AG09309 (cell line): ENCODE data around the gene S100A14.
A peak's percentile ranks its signal among the peaks of the same experiment; 100 is the strongest.

Experiments used
- DNase-seq: peaks from one replicate; pipeline ENCODE4 v3.0.0-alpha.2; 2010; ENCODE audit warnings: low read depth
- H3K4me3 ChIP-seq: 2 replicates; pipeline ENCODE4 v1.5.1; 2011; ENCODE audit warnings: mild to moderate bottlenecking, low read depth, low read length, moderate library complexity; ENCODE audit not compliant: control insufficient read depth
- TF ChIP-seq, protein P1 (sequence below): IDR thresholded peaks from 2 replicates; pipeline ENCODE4 v1.5.1; 2011; ENCODE audit warnings: mild to moderate bottlenecking, low read depth, low read length, inconsistent platforms; ENCODE audit not compliant: insufficient read depth, control insufficient read depth; ENCODE audit errors: missing control alignments

S100A14 gene

DNA sequence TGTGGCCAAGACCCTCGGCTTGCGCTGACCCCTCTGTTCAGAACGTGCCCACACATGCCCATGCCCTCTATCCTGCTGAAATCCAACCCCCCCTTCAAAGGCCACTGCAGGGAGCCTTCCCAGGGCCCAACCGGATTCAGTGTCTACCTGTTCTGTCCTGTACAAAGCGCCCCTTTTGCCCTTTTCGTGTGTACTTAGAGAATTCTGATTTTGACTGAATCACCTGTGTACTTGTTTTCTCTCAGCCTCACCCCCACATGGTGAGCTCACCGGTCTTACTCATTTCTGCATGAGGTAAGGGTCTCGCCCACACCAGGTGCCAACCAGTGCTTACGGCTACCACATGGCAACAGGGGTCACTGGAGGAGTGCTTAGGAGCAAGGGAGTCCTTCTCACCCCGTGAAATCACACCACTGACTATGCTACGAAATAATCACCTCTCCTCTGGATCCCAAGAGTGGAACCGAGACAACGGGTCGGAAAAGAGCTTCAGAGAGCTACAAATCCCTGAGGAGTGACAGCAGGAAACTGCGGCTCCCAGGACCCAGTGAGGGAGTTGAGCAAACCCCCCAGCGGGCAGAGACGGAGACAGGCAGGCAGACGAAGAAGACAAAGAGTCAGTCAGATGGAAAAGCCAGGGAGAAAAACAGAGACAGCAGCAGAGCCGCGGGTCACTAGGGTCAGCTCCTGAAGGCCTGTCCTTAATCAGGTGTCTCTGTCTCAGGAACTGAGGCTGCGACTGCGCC lies 48.3 kb downstream of the S100A14 start:
- no peak overlapping the region; the same call in 1 of the 2 replicates for H3K4me3 ChIP-seq
- TF ChIP-seq, protein P1, sequence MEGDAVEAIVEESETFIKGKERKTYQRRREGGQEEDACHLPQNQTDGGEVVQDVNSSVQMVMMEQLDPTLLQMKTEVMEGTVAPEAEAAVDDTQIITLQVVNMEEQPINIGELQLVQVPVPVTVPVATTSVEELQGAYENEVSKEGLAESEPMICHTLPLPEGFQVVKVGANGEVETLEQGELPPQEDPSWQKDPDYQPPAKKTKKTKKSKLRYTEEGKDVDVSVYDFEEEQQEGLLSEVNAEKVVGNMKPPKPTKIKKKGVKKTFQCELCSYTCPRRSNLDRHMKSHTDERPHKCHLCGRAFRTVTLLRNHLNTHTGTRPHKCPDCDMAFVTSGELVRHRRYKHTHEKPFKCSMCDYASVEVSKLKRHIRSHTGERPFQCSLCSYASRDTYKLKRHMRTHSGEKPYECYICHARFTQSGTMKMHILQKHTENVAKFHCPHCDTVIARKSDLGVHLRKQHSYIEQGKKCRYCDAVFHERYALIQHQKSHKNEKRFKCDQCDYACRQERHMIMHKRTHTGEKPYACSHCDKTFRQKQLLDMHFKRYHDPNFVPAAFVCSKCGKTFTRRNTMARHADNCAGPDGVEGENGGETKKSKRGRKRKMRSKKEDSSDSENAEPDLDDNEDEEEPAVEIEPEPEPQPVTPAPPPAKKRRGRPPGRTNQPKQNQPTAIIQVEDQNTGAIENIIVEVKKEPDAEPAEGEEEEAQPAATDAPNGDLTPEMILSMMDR = no peak
- DNase-seq = no peak

DNA sequence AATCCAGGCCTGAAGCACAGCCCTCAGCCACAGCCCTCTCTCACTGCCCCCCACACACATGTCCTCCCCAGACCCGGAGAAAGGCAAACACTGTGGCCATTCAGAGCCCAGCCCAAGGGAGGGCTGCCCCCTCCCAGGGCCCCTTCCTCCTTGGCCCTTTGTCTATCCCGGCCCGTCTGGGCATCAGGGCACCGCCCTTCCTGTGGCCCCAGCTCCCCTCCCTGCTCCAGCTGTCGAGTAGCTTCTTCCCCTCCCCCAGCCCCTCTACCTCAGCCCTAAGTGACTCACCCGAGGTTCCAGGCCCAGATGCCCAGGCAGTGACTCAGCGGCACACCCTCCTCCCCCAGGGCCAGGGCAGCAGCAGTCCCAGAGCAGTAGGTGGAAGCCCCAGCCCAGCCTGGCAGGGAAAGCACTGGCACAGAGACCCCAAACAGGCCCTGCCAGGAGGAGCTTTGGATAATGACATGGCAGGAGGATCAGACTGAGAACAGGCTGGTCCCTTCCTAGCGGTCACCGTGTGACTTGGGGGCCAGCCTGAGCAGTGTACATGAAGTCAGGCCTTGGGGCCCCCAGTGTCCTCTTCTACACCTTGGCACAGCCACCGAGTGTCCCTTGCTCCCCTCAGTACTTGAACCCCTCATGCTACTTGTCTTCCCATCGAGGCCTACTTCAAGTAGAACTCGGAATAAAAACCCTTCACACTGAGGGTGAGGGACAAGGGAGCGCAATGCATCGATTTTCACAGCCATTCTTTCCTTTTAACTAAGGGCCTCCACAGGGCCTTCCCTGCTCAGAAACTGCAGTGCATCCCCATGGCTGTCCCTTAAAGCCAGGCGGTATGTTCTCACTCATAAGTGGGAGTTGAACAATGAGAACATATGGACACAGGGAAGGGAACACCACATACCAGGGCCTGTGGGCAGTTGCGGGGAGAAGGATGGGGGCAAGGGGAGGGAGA lies 49.4 kb downstream of the S100A14 start:
- peak; percentile 95 for DNase-seq
- TF ChIP-seq, protein P1 = no peak
- H3K4me3 ChIP-seq = peak overlapping the region; percentile 9

DNA sequence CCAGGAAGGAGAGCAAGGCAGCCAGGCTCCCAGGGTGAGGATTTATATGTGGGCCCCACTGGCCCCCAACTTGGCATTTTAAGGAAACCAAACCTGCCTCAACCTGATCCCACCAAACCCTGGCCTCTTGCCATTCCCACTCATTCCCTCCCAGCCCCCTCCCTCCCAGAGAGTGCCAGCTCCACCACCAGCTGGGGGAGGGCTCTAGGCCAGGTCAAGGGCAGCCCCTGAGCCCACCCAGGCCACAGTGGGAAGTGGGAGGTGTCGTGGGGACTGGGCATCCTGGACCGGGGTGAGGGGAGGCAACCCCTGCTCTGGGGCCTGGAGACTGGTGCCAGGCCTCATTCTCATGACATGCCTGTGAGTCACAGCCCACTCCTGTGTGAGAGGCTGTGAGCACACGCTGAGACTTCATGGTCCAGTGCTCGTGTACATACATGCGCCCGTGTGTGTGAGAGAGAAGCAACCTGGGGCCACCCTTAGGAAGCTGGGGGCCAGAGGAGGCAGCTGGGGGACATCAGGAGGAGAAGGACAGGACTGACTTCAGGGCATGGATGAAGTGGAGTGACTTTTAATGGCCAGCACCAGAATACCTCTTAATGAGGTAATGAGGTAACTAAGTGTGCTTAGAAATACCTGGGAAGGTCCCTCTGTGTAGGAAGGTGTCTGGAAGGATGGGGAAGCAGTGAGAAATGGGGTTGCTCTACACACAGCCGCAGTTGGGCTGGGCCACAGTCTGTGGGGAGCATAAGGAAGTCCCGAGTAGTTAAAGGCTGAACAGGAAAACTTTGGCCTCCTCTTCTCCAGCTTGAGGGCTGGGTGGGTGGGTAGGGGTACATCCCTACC lies 50.4 kb downstream of the S100A14 start, which contains the start of gene S100A2:
TSS of gene S100A2 (minus strand) at position 316 of the 846 bp plus-strand sequence. CDS start 1,967 bp downstream, outside the sequence.
- peak within 1 kb of the TSS; percentile 9 for H3K4me3 ChIP-seq
- peak; percentile 85 for DNase-seq
- TF ChIP-seq, protein P1 = no peak
